ENCODE results near the gene IRF3.

GRCh38 chr19:49696865-49697264 lies 31.2 kb upstream of the IRF3 start:
- TF ChIP-seq, protein P1, sequence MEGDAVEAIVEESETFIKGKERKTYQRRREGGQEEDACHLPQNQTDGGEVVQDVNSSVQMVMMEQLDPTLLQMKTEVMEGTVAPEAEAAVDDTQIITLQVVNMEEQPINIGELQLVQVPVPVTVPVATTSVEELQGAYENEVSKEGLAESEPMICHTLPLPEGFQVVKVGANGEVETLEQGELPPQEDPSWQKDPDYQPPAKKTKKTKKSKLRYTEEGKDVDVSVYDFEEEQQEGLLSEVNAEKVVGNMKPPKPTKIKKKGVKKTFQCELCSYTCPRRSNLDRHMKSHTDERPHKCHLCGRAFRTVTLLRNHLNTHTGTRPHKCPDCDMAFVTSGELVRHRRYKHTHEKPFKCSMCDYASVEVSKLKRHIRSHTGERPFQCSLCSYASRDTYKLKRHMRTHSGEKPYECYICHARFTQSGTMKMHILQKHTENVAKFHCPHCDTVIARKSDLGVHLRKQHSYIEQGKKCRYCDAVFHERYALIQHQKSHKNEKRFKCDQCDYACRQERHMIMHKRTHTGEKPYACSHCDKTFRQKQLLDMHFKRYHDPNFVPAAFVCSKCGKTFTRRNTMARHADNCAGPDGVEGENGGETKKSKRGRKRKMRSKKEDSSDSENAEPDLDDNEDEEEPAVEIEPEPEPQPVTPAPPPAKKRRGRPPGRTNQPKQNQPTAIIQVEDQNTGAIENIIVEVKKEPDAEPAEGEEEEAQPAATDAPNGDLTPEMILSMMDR (conservative IDR thresholded peaks at IDR 0.05 in 1 of 2, IDR thresholded peaks at IDR 0.05 in 1 of 2; ENCODE audit: low read depth in 1 of 2, low read length in 2 of 2): no peak
- TF ChIP-seq EZH2 (IDR thresholded peaks at IDR 0.05; ENCODE audit: low read length, missing control alignments): no peak
